GM12801 (cell line): ENCODE measurements around the gene GTF3C2.

Experiments
- CTCF ChIP-seq: IDR thresholded peaks from one replicate; pipeline ENCODE4 v1.5.1; 2011; ENCODE audit warnings: control low read depth; ENCODE audit not compliant: insufficient read length; ENCODE audit errors: extremely low read depth

The GTF3C2 gene

DNA sequence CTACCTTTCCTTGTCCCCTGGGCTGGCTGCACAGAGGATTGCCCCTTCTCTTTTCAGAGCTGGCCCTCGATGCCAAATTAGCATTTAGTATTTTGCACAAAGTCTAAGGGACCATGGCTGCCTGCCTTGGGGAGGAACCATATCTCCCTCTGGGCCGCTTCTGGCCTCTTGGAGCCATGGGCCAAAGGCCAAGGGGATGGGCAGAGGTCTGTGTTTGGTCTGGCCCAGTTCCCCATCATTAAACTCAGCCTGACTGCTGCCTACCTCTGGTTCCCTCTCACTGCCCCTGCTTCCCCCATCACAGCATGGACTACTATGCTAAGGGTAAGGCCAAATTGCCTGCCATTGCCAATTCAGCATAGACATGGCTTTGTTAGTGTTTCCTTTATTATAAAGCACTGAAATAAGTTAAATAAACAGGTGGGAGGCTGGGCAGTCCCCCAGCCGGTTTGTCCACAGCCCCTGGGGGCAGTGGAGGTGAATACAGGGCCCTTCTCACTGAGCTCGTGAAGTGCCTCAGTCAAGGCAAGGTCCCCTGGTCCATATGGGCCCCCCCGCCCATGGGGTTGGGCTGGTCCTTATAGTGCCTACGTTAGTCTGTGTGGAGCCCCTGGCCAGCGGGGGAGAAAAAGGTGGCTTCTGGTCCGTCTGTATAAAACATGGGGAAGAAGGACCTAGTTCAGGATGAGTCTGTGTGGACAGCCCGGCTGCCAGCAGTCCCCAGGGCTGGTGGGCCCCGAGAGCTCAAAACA lies 20.5 kb upstream of the GTF3C2 start:
- TF ChIP-seq CTCF = no peak

- no peak for TF ChIP-seq CTCF
Measured at GRCh38 chr2:27376151-27376865, 19.7 kb upstream of the GTF3C2 start.

DNA sequence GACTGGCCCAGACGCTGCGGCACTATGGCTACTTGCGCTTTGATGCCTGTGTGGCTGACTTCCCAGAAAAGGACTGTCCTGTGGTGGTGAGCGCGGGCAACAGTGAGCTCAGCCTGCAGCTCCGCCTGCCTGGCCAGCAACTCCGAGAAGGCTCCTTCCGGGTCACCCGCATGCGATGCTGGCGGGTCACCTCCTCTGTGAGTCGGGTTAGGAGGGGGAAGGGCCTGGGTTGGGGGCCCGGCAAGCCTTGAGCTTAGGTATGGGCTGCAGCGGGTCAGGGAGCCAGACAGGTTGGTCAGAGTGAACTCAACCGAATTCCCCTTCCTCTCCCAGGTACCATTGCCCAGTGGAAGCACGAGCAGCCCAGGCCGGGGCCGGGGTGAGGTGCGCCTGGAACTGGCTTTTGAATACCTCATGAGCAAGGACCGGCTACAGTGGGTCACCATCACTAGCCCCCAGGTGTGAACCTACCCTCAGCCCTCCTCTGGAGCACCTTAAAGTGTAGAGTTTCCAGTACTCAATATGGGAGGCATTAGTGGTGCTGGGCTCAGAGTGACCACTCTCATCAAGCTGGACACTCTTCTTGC lies 19.0 kb upstream of the GTF3C2 start:
- no peak for TF ChIP-seq CTCF

DNA sequence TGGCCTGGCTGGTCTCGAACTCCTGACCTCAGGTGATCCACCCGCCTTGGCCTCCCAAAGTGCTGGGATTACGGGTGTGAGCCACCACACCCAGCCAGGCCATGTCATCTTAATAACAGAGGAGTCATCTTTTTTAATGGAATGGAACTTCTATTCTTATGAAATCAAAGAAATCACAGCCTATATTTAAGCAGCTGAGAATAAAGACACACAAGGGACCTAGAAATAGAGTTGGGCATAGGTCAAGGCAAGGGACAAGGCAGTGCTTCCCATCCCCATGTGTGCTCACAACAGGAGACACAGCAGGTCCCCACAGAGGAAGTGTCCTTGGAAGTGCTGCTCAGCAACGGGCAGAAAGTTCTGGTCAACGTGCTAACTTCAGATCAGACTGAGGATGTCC lies 17.0 kb upstream of the GTF3C2 start:
- no peak for TF ChIP-seq CTCF

DNA sequence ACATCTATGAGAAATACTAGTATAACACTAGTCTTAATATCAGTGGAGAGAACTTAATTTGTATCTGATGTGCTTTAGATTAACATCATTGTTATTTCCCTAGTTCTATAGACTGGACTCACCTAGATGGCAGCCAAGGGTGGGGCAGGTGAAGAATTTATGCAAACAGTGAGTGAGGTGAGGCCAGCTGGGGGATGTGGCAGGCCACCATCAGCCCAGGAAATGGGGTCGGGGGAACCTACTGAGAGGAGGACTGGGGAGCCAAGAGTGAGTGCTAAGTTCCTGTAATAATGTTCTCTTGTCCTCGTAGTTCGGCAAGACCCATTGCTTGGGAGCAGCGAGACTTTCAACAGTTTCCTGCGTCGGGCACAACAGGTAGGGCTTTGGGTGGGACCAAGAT lies 16.4 kb upstream of the GTF3C2 start:
- TF ChIP-seq CTCF = no peak

GRCh38 chr2:27370816-27371620 lies 14.5 kb upstream of the GTF3C2 start:
- no peak for TF ChIP-seq CTCF
